Measurements from ENCODE around the gene SLC39A3. TPM values are rescaled to one million over a fixed set of nuclear protein-coding genes. Genes with fewer than 3 reads are reported as not detected.

SLC39A3 gene
- total RNA-seq, 1 donor from 2014 or later: 34.3 TPM

DNA sequence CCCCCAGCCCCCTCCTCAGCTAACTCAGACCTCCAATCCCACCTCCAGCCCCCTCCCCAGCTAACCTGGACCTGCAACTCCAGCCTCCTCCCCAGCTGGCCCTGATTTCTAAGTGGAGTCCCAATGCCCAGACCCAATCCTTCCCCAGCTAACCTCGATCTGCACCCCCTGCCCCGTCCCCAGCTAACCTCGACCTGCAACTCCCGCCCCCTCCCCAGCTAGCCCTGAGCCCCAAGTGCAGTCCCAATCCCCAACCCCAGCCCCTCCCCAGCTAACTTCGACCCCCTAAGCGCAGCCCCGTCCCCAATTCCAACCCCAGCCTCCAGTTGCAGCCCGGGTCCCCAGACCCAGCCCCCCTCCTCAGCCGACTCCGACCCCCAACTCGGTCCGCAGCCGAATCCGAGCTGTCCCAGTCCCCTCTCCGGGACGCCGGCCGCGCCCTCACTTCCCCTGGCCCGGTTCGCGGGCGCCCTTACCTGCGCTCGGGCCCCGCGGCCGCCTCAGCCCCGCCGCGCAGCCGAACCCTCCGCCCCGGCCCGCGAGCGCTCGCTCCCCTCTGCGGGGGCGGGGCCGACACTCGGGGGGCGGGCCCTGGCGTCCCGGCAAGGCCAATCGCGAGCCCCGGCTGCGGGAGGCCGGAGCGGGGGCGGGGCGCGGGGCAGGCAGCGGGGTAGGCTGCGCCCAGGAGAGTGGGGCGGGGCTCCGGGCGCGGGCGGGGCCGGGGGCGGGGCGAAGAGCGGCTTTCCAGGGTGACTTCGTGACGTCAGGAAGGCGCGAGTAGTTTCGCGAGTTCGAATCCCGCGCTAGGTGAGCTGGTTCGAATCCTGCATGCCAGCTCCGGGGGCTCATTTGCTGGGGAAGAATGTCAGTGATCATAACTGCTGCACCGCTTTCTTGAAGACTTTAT lies 37.4 kb downstream of the SLC39A3 start, which contains the start of gene GNG7:
TSS of gene GNG7 (minus strand) at position 525 of the 907 bp plus-strand sequence. CDS start 182,006 bp downstream, outside the sequence.
- ATAC-seq (ENCODE audit: low read depth): peak; percentile 99
- ChIA-PET POLR2A (interaction anchor here (0.6 to 7.9 kb wide), 15 partner anchors 9 to 1047 kb away, joined by 3 to 176 read pairs (median 7); partner anchors contain the start of genes GADD45B and SLC39A3), CTCF (interaction anchor here (1.0 to 4.3 kb wide), 2 partner anchors 54 to 65 kb away, joined by 3 to 25 read pairs; no protein-coding TSS in a partner anchor)
- Mint-ChIP-seq H3K36me3 (ENCODE audit: low read depth) (peaks cover 11% of the 10 kb centered on the region), H3K4me1 (peaks cover 53% of the 10 kb centered on the region), H3K4me3 (peak within 1 kb of the TSS; percentile 85), H3K27me3 (no peaks in the 10 kb centered on the region), H3K27ac (peak within 1 kb of the TSS; percentile 89), H3K9me3 (no peaks in the 10 kb centered on the region)
- intact Hi-C loops (cut with micrococcal nuclease): loop anchor here (1.0 kb wide), 3 partner anchors 8 to 38 kb away; partner anchors contain the start of gene SLC39A3
- no peak for TF ChIP-seq CTCF (IDR thresholded peaks at IDR 0.05)
- DNase-seq: peak; percentile 99

DNA sequence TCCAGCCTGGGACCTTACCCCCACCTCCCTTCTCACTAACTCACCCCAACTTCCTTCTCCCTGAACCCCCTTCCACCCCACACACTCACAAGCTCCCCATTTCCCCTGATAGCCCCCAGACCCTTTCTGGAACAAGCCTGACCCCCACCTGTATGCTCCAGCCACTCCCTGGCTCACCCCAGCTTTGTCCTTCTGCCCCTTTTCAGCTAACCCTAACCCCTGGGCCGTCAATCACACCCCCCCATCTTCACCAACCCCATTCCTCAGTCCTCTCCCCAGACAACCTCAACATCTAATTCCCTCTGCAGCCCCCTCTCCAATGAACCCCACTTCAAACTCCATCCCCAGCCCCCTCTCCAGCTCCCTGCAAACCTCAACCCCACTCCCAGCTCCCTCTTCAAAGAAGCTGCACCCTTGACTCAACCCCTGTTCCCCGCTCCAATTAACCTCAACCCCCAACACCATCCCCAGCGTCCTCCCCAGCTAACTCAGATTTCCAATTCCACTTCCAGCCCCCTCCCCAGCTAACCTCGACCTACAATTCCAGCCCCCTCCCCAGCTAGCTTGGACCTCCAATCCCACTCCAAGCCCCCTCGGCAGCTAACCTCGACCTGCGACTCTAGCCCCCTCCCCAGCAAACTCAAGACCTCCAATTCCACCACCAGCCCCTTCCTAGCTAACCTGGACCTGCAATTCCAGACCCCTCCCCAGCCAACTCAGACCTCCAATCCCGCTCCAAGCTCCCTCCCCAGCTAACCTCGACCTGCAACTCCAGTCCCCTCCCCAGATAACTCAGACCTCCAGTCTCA lies 38.3 kb downstream of the SLC39A3 start:
- ATAC-seq (ENCODE audit: low read depth): no peak
- ChIA-PET POLR2A (interaction anchor here (0.5 to 7.9 kb wide), 16 partner anchors 8 to 1047 kb away, joined by 3 to 176 read pairs (median 5); no protein-coding TSS in a partner anchor), CTCF (interaction anchor here (1.0 to 4.3 kb wide), 3 partner anchors 9 to 65 kb away, joined by 3 to 25 read pairs (median 4); no protein-coding TSS in a partner anchor)
- peaks cover 11% of the 10 kb centered on the region for H3K36me3 Mint-ChIP-seq (ENCODE audit: low read depth)
- intact Hi-C loops (cut with micrococcal nuclease): loop anchor here (1.0 kb wide), 4 partner anchors 9 to 48 kb away; partner anchors contain the start of gene SLC39A3
- TF ChIP-seq CTCF (IDR thresholded peaks at IDR 0.05): no peak
- peak overlapping the region; percentile 89 for H3K27ac Mint-ChIP-seq
- H3K27me3 Mint-ChIP-seq: no peaks in the 10 kb centered on the region
- no peak for DNase-seq
- no peaks in the 10 kb centered on the region for H3K9me3 Mint-ChIP-seq
- peak overlapping the region; percentile 85 for H3K4me3 Mint-ChIP-seq
- H3K4me1 Mint-ChIP-seq: peaks cover 60% of the 10 kb centered on the region

- no peak for DNase-seq
- Mint-ChIP-seq H3K4me1 (peaks cover 67% of the 10 kb centered on the region), H3K36me3 (ENCODE audit: low read depth) (peaks cover 15% of the 10 kb centered on the region), H3K27me3 (no peaks in the 10 kb centered on the region), H3K4me3 (peak overlapping the region; percentile 85), H3K27ac (peak overlapping the region; percentile 89), H3K9me3 (no peaks in the 10 kb centered on the region)
- ChIA-PET CTCF (interaction anchor here (1.6 to 4.3 kb wide), 3 partner anchors 10 to 52 kb away, joined by 3 to 25 read pairs (median 4); no protein-coding TSS in a partner anchor), POLR2A (interaction anchor here (1.0 to 7.9 kb wide), 9 partner anchors 8 to 223 kb away, joined by 3 to 176 read pairs (median 7); no protein-coding TSS in a partner anchor)
- TF ChIP-seq CTCF (IDR thresholded peaks at IDR 0.05): no peak
- intact Hi-C loops (cut with micrococcal nuclease): loop anchor here (1.0 kb wide), 1 partner anchor 48 kb away; no protein-coding TSS in a partner anchor
- no peak for ATAC-seq (ENCODE audit: low read depth)
These were observed 39.0 kb downstream of the SLC39A3 start for GRCh38 chr19:2700660-2701360.

- intact Hi-C loops (cut with micrococcal nuclease): no loop called here
- peaks cover 21% of the 10 kb centered on the region for H3K36me3 Mint-ChIP-seq (ENCODE audit: low read depth)
- H3K9me3 Mint-ChIP-seq: no peaks in the 10 kb centered on the region
- ChIA-PET POLR2A (interaction anchor here (0.5 to 7.9 kb wide), 13 partner anchors 12 to 1367 kb away, joined by 3 to 176 read pairs (median 4); partner anchors contain the start of genes GADD45B, REXO1 and SGTA), CTCF (interaction anchor here (0.7 to 4.3 kb wide), 6 partner anchors 11 to 51 kb away, joined by 3 to 25 read pairs (median 3); no protein-coding TSS in a partner anchor)
- no peaks in the 10 kb centered on the region for H3K27me3 Mint-ChIP-seq
- ATAC-seq (ENCODE audit: low read depth) (no peak), DNase-seq (no peak)
- peaks cover 80% of the 10 kb centered on the region for H3K4me1 Mint-ChIP-seq
- H3K27ac Mint-ChIP-seq: peak overlapping the region; percentile 94
- no peak for TF ChIP-seq CTCF (IDR thresholded peaks at IDR 0.05)
- peak overlapping the region; percentile 77 for H3K4me3 Mint-ChIP-seq
These were observed 40.2 kb downstream of the SLC39A3 start for GRCh38 chr19:2699413-2700140.

Data from activated B cell treated with CpG ODN at 0.5 μM for 24 hours (primary cell).